ENCODE results near the gene TBC1D4. TPM values are rescaled to one million over a fixed set of nuclear protein-coding genes. Genes with fewer than 3 reads are reported as not detected.

The TBC1D4 gene
- total RNA-seq, 1 donor from 2014 or later: 5.3 TPM

- no peaks in the 10 kb centered on the region for H3K4me1 Mint-ChIP-seq (ENCODE audit: unreplicated experiment)
- no peak for DNase-seq (ENCODE audit: extremely low spot score, unreplicated experiment)
- H3K9me3 Mint-ChIP-seq (ENCODE audit: unreplicated experiment): peaks cover 17% of the 10 kb centered on the region
- H3K4me3 Mint-ChIP-seq (ENCODE audit: unreplicated experiment): no peak overlapping the region
- TF ChIP-seq CTCF (IDR thresholded peaks at IDR 0.05): no peak
- H3K27me3 Mint-ChIP-seq (ENCODE audit: unreplicated experiment): no peaks in the 10 kb centered on the region
- no peaks in the 10 kb centered on the region for H3K36me3 Mint-ChIP-seq (ENCODE audit: unreplicated experiment)
- no peak overlapping the region for H3K27ac Mint-ChIP-seq (ENCODE audit: unreplicated experiment)
Measured at GRCh38 chr13:75393839-75394520, 88.0 kb downstream of the TBC1D4 start.

GRCh38 chr13:75391432-75392100 lies 90.4 kb downstream of the TBC1D4 start:
- H3K36me3 Mint-ChIP-seq (ENCODE audit: unreplicated experiment): no peaks in the 10 kb centered on the region
- H3K27me3 Mint-ChIP-seq (ENCODE audit: unreplicated experiment): no peaks in the 10 kb centered on the region
- no peaks in the 10 kb centered on the region for H3K4me1 Mint-ChIP-seq (ENCODE audit: unreplicated experiment)
- TF ChIP-seq CTCF (IDR thresholded peaks at IDR 0.05): no peak
- no peak for DNase-seq (ENCODE audit: extremely low spot score, unreplicated experiment)
- H3K27ac Mint-ChIP-seq (ENCODE audit: unreplicated experiment): no peak overlapping the region
- H3K9me3 Mint-ChIP-seq (ENCODE audit: unreplicated experiment): no peaks in the 10 kb centered on the region
- H3K4me3 Mint-ChIP-seq (ENCODE audit: unreplicated experiment): no peak overlapping the region

GRCh38 chr13:75390229-75390628 lies 91.7 kb downstream of the TBC1D4 start:
- no peaks in the 10 kb centered on the region for H3K9me3 Mint-ChIP-seq (ENCODE audit: unreplicated experiment)
- H3K36me3 Mint-ChIP-seq (ENCODE audit: unreplicated experiment): no peaks in the 10 kb centered on the region
- no peak for TF ChIP-seq CTCF (IDR thresholded peaks at IDR 0.05)
- no peak overlapping the region for H3K27ac Mint-ChIP-seq (ENCODE audit: unreplicated experiment)
- no peaks in the 10 kb centered on the region for H3K27me3 Mint-ChIP-seq (ENCODE audit: unreplicated experiment)
- H3K4me1 Mint-ChIP-seq (ENCODE audit: unreplicated experiment): no peaks in the 10 kb centered on the region
- H3K4me3 Mint-ChIP-seq (ENCODE audit: unreplicated experiment): no peak overlapping the region
- no peak for DNase-seq (ENCODE audit: extremely low spot score, unreplicated experiment)

- no peak overlapping the region for H3K27ac Mint-ChIP-seq (ENCODE audit: unreplicated experiment)
- H3K36me3 Mint-ChIP-seq (ENCODE audit: unreplicated experiment): no peaks in the 10 kb centered on the region
- H3K9me3 Mint-ChIP-seq (ENCODE audit: unreplicated experiment): no peaks in the 10 kb centered on the region
- H3K4me3 Mint-ChIP-seq (ENCODE audit: unreplicated experiment): no peak overlapping the region
- H3K27me3 Mint-ChIP-seq (ENCODE audit: unreplicated experiment): no peaks in the 10 kb centered on the region
- DNase-seq (ENCODE audit: extremely low spot score, unreplicated experiment): no peak
- no peaks in the 10 kb centered on the region for H3K4me1 Mint-ChIP-seq (ENCODE audit: unreplicated experiment)
- TF ChIP-seq CTCF (IDR thresholded peaks at IDR 0.05): no peak
Measured at GRCh38 chr13:75385708-75386083, 96.3 kb downstream of the TBC1D4 start.

GRCh38 chr13:75384879-75385707 lies 96.9 kb downstream of the TBC1D4 start:
- no peak overlapping the region for H3K27ac Mint-ChIP-seq (ENCODE audit: unreplicated experiment)
- H3K4me1 Mint-ChIP-seq (ENCODE audit: unreplicated experiment): no peaks in the 10 kb centered on the region
- no peaks in the 10 kb centered on the region for H3K9me3 Mint-ChIP-seq (ENCODE audit: unreplicated experiment)

More at GRCh38 chr13:75384879-75385707, 96.9 kb downstream of the TBC1D4 start:
- no peak overlapping the region for H3K4me3 Mint-ChIP-seq (ENCODE audit: unreplicated experiment)
- TF ChIP-seq CTCF (IDR thresholded peaks at IDR 0.05): no peak
- no peak for DNase-seq (ENCODE audit: extremely low spot score, unreplicated experiment)
- H3K36me3 Mint-ChIP-seq (ENCODE audit: unreplicated experiment): no peaks in the 10 kb centered on the region
- H3K27me3 Mint-ChIP-seq (ENCODE audit: unreplicated experiment): no peaks in the 10 kb centered on the region

Measured in osteocyte (in vitro differentiated cells).